Measurements from ENCODE around the gene KRTAP1-5.

- no peak for TF ChIP-seq CTCF (IDR thresholded peaks at IDR 0.05)
- no peak for TF ChIP-seq POLR2A (IDR thresholded peaks at IDR 0.05)
Measured at GRCh38 chr17:41060052-41060604, 33.1 kb upstream of the KRTAP1-5 start, which contains the start of gene KRTAP2-3.

All from adrenal gland (tissue), 5 donors.